Measurements from ENCODE around the gene CPM. TPM values are rescaled to one million over a fixed set of nuclear protein-coding genes. Genes with fewer than 3 reads are reported as not detected.

CPM gene
- total RNA-seq, 6 experiments from 2014 or later, result 1.4 to 3.0 (median 2.3) TPM

DNA sequence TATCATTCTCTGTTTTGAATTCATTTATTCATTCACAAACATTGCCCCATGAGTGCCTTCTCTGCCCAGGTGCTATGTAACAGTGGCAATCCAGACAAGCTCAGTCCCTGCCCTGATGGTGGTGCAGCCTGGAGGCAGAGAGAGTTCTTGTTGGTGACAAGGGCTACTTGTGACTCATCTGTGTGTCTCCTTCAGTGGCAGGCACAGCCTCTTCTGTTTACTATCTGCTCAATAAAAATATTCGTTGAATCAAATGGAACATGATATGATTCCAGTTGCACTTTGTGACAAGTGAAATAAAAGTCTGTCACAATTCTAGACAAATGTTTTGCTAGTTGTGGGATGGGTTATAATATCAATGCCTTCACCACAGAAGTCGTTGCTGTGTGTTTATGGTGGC, 20.6 kb upstream of the CPM start:
- no peak for DNase-seq
- H3K9me3 Mint-ChIP-seq, result no peaks in the 10 kb centered on the region
- no peak for TF ChIP-seq CTCF (IDR thresholded peaks at IDR 0.05)
- H3K4me3 Mint-ChIP-seq, result no peak overlapping the region
- H3K36me3 Mint-ChIP-seq (ENCODE audit: low read depth), result no peaks in the 10 kb centered on the region
- no peaks in the 10 kb centered on the region for H3K4me1 Mint-ChIP-seq (ENCODE audit: low read depth)
- peaks cover 7% of the 10 kb centered on the region for H3K27me3 Mint-ChIP-seq (ENCODE audit: insufficient read depth)
- H3K27ac Mint-ChIP-seq, result no peak overlapping the region

DNA sequence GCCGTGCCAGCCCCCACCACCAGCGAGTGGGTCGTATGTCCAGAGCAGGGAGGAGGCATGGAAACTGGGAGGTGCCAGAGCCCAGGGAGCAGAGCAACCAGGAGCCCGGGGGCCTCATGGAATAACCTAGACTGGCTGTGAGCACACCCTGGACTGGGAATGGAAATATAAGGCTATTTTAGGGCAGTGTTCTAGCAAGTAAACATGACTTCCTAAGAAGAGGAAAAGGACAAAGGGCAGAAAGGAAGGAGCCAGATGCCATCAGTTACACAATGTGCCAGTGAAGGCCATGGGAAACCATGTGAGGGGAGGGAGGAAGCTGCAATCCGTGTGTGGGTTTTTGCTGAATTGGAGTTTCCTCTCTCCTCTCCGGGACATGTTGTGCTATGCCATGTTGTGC, 18.7 kb upstream of the CPM start:
- H3K27me3 Mint-ChIP-seq (ENCODE audit: insufficient read depth), result peaks cover 5% of the 10 kb centered on the region
- no peak overlapping the region for H3K27ac Mint-ChIP-seq
- H3K4me1 Mint-ChIP-seq (ENCODE audit: low read depth), result no peaks in the 10 kb centered on the region
- no peak for TF ChIP-seq CTCF (IDR thresholded peaks at IDR 0.05)
- no peak overlapping the region for H3K4me3 Mint-ChIP-seq
- DNase-seq, result no peak
- no peaks in the 10 kb centered on the region for H3K9me3 Mint-ChIP-seq
- H3K36me3 Mint-ChIP-seq (ENCODE audit: low read depth), result no peaks in the 10 kb centered on the region

GRCh38 chr12:68950511-68950910, 17.5 kb upstream of the CPM start:
- no peak for TF ChIP-seq CTCF (IDR thresholded peaks at IDR 0.05)
- Mint-ChIP-seq H3K4me1 (ENCODE audit: low read depth) (no peaks in the 10 kb centered on the region), H3K4me3 (no peak overlapping the region), H3K27ac (no peak overlapping the region), H3K27me3 (ENCODE audit: insufficient read depth) (peaks cover 5% of the 10 kb centered on the region), H3K36me3 (ENCODE audit: low read depth) (no peaks in the 10 kb centered on the region), H3K9me3 (no peaks in the 10 kb centered on the region)
- no peak for DNase-seq

- no peak for DNase-seq
- H3K27ac Mint-ChIP-seq, result no peak overlapping the region
- H3K4me3 Mint-ChIP-seq, result no peak overlapping the region
- no peaks in the 10 kb centered on the region for H3K9me3 Mint-ChIP-seq
- no peaks in the 10 kb centered on the region for H3K36me3 Mint-ChIP-seq (ENCODE audit: low read depth)
- peaks cover 6% of the 10 kb centered on the region for H3K27me3 Mint-ChIP-seq (ENCODE audit: insufficient read depth)
- H3K4me1 Mint-ChIP-seq (ENCODE audit: low read depth), result no peaks in the 10 kb centered on the region
- no peak for TF ChIP-seq CTCF (IDR thresholded peaks at IDR 0.05)
These were observed 12.3 kb upstream of the CPM start for GRCh38 chr12:68945255-68945654.

- TF ChIP-seq CTCF (IDR thresholded peaks at IDR 0.05), result no peak
- Mint-ChIP-seq H3K36me3 (ENCODE audit: low read depth) (no peaks in the 10 kb centered on the region), H3K4me1 (ENCODE audit: low read depth) (no peaks in the 10 kb centered on the region), H3K9me3 (no peaks in the 10 kb centered on the region), H3K4me3 (no peak overlapping the region), H3K27ac (no peak overlapping the region), H3K27me3 (ENCODE audit: insufficient read depth) (peaks cover 6% of the 10 kb centered on the region)
- DNase-seq, result no peak
These were observed 11.5 kb upstream of the CPM start for GRCh38 chr12:68944296-68945076.
